ENCODE measurements around the gene ATP1B3. TPM values are rescaled to one million over a fixed set of nuclear protein-coding genes. Genes with fewer than 3 reads are reported as not detected.

Gene ATP1B3
- polyA plus RNA-seq, 1 donor (not counting 4 experiments of a cell fraction or from before 2014, with no cell fraction given), result 345 TPM

DNA sequence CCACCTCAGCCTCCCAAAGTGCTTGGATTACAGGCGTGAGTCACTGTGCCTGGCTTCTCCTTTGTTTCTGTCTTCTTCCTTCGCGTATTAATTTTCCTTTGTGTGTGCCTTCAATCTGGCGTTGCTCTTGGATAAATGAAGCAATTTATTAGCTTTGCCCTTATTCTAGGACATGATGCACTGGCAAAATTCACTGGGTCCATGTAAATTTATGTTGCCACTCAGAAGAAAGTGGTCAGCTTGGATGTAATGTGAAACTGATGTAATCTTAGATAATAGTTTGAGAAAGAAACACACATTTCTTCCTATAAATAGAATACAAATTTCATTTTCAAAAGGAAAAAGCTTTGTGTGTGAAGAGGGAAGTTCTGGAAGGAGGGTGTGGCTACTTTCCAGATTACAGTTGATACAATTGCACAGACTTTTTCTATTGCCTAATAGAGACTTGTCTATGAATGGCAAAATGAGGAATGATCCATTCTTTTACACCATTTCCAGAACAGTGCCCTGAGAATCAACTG lies 23.3 kb upstream of the ATP1B3 start:
- no peaks in the 10 kb centered on the region for H3K9me3 ChIP-seq (ENCODE audit: control insufficient read depth, low read depth, low read length)
- dilution Hi-C loops (cut with MboI; ENCODE audit: extremely low pct_ligation_motif_present, low sequenced_read_pairs), result no loop called here
- H3K4me2 ChIP-seq (ENCODE audit: control insufficient read depth, extremely low read depth, insufficient read depth, low read depth, low read length), result no peak overlapping the region
- no peaks in the 10 kb centered on the region for H3K4me1 ChIP-seq (ENCODE audit: control insufficient read depth, extremely low read depth, insufficient read depth, low read length)
- no peak for DNase-seq (ENCODE audit: low read depth, low spot score)
- H3K4me3 ChIP-seq (ENCODE audit: control insufficient read depth in 2 of 3, extremely low read depth in 1 of 3, insufficient read depth in 2 of 3, low read depth in 1 of 3, low read length in 3 of 3), result no peak overlapping the region
- FAIRE-seq, result no peak
- no peaks in the 10 kb centered on the region for H4K20me1 ChIP-seq (ENCODE audit: control insufficient read depth, extremely low read depth, insufficient read depth, low read length)
- H3K9me1 ChIP-seq (ENCODE audit: control insufficient read depth, extremely low read depth, insufficient read depth, low read length), result no peaks in the 10 kb centered on the region
- TF ChIP-seq, protein P1, sequence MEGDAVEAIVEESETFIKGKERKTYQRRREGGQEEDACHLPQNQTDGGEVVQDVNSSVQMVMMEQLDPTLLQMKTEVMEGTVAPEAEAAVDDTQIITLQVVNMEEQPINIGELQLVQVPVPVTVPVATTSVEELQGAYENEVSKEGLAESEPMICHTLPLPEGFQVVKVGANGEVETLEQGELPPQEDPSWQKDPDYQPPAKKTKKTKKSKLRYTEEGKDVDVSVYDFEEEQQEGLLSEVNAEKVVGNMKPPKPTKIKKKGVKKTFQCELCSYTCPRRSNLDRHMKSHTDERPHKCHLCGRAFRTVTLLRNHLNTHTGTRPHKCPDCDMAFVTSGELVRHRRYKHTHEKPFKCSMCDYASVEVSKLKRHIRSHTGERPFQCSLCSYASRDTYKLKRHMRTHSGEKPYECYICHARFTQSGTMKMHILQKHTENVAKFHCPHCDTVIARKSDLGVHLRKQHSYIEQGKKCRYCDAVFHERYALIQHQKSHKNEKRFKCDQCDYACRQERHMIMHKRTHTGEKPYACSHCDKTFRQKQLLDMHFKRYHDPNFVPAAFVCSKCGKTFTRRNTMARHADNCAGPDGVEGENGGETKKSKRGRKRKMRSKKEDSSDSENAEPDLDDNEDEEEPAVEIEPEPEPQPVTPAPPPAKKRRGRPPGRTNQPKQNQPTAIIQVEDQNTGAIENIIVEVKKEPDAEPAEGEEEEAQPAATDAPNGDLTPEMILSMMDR (optimal IDR thresholded peaks at IDR 0.05 in 1 of 3, IDR thresholded peaks at IDR 0.05 in 1 of 3, conservative IDR thresholded peaks at IDR 0.05 in 1 of 3; ENCODE audit: extremely low read depth in 1 of 3, insufficient read depth in 2 of 3, low read length in 3 of 3), result no peak
- no peak for TF ChIP-seq EZH2 (IDR thresholded peaks at IDR 0.05; ENCODE audit: low read length)
- no peak overlapping the region for H3K9ac ChIP-seq (ENCODE audit: control insufficient read depth, extremely low read depth, insufficient read depth, low read length)
- no peaks in the 10 kb centered on the region for H3K27me3 ChIP-seq (ENCODE audit: control insufficient read depth, extremely low read depth, insufficient read depth, low read length)
- no peak overlapping the region for H2AFZ ChIP-seq (ENCODE audit: control insufficient read depth, low read length)
- no peak overlapping the region for H3K27ac ChIP-seq (ENCODE audit: control insufficient read depth, insufficient read depth, low read length)
- H3K79me2 ChIP-seq (ENCODE audit: control insufficient read depth, insufficient read depth, low read length), result no peaks in the 10 kb centered on the region
- no peaks in the 10 kb centered on the region for H3K36me3 ChIP-seq (ENCODE audit: control insufficient read depth in 2 of 2, extremely low read depth in 1 of 2, insufficient read depth in 2 of 2, low read length in 2 of 2)

GRCh38 chr3:141853629-141854168 lies 22.7 kb upstream of the ATP1B3 start:
- no peaks in the 10 kb centered on the region for H3K27me3 ChIP-seq (ENCODE audit: control insufficient read depth, extremely low read depth, insufficient read depth, low read length)
- FAIRE-seq (no peak), DNase-seq (ENCODE audit: low read depth, low spot score) (no peak)
- no peaks in the 10 kb centered on the region for H3K36me3 ChIP-seq (ENCODE audit: control insufficient read depth in 2 of 2, extremely low read depth in 1 of 2, insufficient read depth in 2 of 2, low read length in 2 of 2)
- H3K9me1 ChIP-seq (ENCODE audit: control insufficient read depth, extremely low read depth, insufficient read depth, low read length), result no peaks in the 10 kb centered on the region
- H3K4me1 ChIP-seq (ENCODE audit: control insufficient read depth, extremely low read depth, insufficient read depth, low read length), result no peaks in the 10 kb centered on the region
- H3K27ac ChIP-seq (ENCODE audit: control insufficient read depth, insufficient read depth, low read length), result no peak overlapping the region
- H3K79me2 ChIP-seq (ENCODE audit: control insufficient read depth, insufficient read depth, low read length), result no peaks in the 10 kb centered on the region
- H3K9me3 ChIP-seq (ENCODE audit: control insufficient read depth, low read depth, low read length), result no peaks in the 10 kb centered on the region
- H2AFZ ChIP-seq (ENCODE audit: control insufficient read depth, low read length), result no peak overlapping the region
- H4K20me1 ChIP-seq (ENCODE audit: control insufficient read depth, extremely low read depth, insufficient read depth, low read length), result no peaks in the 10 kb centered on the region
- TF ChIP-seq, protein P1 (optimal IDR thresholded peaks at IDR 0.05 in 1 of 3, IDR thresholded peaks at IDR 0.05 in 1 of 3, conservative IDR thresholded peaks at IDR 0.05 in 1 of 3; ENCODE audit: extremely low read depth in 1 of 3, insufficient read depth in 2 of 3, low read length in 3 of 3), result no peak
- TF ChIP-seq EZH2 (IDR thresholded peaks at IDR 0.05; ENCODE audit: low read length), result no peak
- no peak overlapping the region for H3K4me3 ChIP-seq (ENCODE audit: control insufficient read depth in 2 of 3, extremely low read depth in 1 of 3, insufficient read depth in 2 of 3, low read depth in 1 of 3, low read length in 3 of 3)
- H3K9ac ChIP-seq (ENCODE audit: control insufficient read depth, extremely low read depth, insufficient read depth, low read length), result no peak overlapping the region
- H3K4me2 ChIP-seq (ENCODE audit: control insufficient read depth, extremely low read depth, insufficient read depth, low read depth, low read length), result no peak overlapping the region
- dilution Hi-C loops (cut with MboI; ENCODE audit: extremely low pct_ligation_motif_present, low sequenced_read_pairs), result no loop called here

Data from keratinocyte (primary cell).